Measurements from ENCODE around the gene GRIN1.
"Not testable (repeated sequence)": the region's sequence is repeated elsewhere in the genome, so short reads cannot be mapped to it uniquely, and the experiment has no call there.

GRIN1 gene

DNA sequence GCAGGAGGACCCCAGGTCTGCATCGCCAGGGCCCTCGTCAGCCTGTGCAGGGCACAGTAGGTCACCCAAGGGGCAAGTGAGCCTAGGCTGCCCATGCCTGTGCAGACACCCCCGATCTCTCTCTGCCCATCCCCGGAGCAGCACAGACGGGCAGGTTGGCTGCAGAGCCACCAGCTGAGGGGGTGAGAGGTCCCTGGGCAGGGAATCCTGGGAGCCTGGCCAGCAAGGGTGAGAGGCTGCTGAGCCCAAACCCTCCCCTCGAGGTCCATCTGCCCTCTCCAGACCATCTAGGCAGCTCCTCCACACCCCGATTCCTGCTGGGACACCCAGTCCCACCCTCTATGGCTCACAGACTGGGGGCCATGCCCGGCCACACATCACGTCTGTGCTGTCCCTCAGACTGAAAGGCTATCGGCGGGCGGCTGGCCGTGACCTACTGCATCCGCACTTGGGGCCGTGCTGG, 21.7 kb upstream of the GRIN1 start (continued):
- TF ChIP-seq, protein P1, sequence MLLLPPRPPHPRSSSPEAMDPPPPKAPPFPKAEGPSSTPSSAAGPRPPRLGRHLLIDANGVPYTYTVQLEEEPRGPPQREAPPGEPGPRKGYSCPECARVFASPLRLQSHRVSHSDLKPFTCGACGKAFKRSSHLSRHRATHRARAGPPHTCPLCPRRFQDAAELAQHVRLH (tag by site-specific recombination; IDR thresholded peaks at IDR 0.05), result no peak
- no peak for TF ChIP-seq ZNF610 (tag by site-specific recombination; IDR thresholded peaks at IDR 0.05; ENCODE audit: borderline replicate concordance)
- TF ChIP-seq, protein P2, sequence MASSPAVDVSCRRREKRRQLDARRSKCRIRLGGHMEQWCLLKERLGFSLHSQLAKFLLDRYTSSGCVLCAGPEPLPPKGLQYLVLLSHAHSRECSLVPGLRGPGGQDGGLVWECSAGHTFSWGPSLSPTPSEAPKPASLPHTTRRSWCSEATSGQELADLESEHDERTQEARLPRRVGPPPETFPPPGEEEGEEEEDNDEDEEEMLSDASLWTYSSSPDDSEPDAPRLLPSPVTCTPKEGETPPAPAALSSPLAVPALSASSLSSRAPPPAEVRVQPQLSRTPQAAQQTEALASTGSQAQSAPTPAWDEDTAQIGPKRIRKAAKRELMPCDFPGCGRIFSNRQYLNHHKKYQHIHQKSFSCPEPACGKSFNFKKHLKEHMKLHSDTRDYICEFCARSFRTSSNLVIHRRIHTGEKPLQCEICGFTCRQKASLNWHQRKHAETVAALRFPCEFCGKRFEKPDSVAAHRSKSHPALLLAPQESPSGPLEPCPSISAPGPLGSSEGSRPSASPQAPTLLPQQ (tag by site-specific recombination; IDR thresholded peaks at IDR 0.05), result no peak
- TF ChIP-seq, protein P3, sequence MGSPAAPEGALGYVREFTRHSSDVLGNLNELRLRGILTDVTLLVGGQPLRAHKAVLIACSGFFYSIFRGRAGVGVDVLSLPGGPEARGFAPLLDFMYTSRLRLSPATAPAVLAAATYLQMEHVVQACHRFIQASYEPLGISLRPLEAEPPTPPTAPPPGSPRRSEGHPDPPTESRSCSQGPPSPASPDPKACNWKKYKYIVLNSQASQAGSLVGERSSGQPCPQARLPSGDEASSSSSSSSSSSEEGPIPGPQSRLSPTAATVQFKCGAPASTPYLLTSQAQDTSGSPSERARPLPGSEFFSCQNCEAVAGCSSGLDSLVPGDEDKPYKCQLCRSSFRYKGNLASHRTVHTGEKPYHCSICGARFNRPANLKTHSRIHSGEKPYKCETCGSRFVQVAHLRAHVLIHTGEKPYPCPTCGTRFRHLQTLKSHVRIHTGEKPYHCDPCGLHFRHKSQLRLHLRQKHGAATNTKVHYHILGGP (tag by site-specific recombination; IDR thresholded peaks at IDR 0.05), result no peak

DNA sequence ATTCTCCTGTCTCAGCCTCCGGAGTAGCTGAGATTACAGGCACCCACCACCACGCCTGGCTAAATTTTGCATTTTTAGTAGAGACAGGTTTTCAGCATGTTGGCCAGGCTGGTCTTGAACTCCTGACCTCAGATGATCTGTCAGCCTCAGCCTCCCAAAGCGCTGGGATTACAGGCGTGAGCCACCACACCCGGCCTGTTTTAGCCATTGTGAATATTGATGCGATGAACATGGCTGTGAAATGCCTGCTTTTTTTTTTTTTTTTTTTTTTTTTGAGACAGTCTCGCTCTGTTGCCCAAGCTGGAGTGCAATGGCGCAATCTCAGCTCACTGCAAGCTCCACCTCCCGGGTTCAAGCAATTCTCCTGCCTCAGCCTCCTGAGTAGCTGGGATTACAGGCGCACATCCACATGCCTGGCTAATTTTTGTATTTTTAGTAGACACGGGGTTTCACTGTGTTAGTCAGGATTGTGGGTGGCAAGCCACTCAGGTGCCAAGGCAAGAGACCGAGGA, 20.8 kb upstream of the GRIN1 start:
- H3K27ac ChIP-seq (ENCODE audit: extremely low read depth, low read depth, low read length); H3K4me1 ChIP-seq (ENCODE audit: control insufficient read depth, insufficient read depth, low read length); H3K4me3 ChIP-seq (ENCODE audit: low read depth, low read length); H3K36me3 ChIP-seq (ENCODE audit: control insufficient read depth in 2 of 2, insufficient read depth in 1 of 2, low read length in 2 of 2); H3K9me3 ChIP-seq (ENCODE audit: control insufficient read depth, insufficient read depth, low read depth, low read length): not testable (repeated sequence)
- ChIA-PET POLR2A (interaction anchor here (0.7 to 1.9 kb wide), 6 partner anchors 31 to 283 kb away, joined by 3 to 8 read pairs (median 5); partner anchors contain the start of genes MAN1B1, RNF208 and TPRN), CTCF (interaction anchor here (0.6 to 10.2 kb wide), 15 partner anchors 11 to 156 kb away, joined by 3 to 69 read pairs (median 4); partner anchors contain the start of genes CYSRT1 and RNF224)

DNA sequence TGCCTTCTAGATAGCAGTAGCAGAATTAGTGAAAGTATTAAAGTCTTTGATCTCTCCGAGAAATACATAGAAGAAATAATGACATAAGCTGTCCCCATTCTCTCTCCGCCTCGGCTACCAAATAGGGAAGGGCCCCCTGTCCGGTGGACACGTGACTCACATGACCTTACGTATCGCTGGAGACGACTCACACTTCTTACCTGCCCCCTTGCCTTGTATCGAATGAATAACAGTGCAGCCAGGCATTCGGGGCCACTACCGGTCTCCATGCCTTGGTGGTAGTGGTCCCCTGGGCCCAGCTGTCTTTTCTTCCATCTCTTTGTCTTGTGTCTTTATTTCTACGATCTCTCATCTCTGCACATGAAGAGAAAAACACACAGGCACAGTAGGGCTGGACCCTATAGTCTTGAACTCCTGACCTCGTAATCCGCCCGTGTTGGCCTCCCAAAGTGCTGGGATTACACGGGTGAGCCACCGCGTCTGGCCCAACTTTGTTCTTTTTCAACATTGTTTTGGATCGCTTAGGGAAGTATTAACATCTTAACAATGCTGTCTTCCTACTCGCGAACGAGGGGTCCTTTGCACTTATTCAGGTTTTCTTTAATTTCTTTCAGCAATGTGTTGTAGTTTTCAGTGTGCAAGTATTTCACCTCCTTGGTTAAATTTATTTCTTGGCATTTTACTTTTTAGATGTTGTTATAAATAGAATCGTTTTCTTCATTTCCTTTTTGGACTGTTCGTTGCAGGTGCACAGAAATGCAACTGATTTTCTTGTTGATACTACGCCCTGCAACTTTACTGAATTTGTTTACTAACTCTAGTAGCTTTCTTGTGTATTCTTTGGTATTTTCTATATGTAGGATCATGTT, 16.8 kb upstream of the GRIN1 start:
- CTCF ChIA-PET, result interaction anchor here (0.7 to 10.2 kb wide), 6 partner anchors 12 to 113 kb away, joined by 3 to 69 read pairs (median 5); partner anchors contain the start of genes CYSRT1 and RNF224

More for the DNA sequence above, 16.8 kb upstream of the GRIN1 start:
- not testable (repeated sequence) for H3K9me3 ChIP-seq (ENCODE audit: control insufficient read depth, insufficient read depth, low read depth, low read length); H3K36me3 ChIP-seq (ENCODE audit: control insufficient read depth in 2 of 2, insufficient read depth in 1 of 2, low read length in 2 of 2); H3K4me1 ChIP-seq (ENCODE audit: control insufficient read depth, insufficient read depth, low read length); H3K27ac ChIP-seq (ENCODE audit: extremely low read depth, low read depth, low read length); H3K4me3 ChIP-seq (ENCODE audit: low read depth, low read length)
- TF ChIP-seq PRDM1 (tag by site-specific recombination; IDR thresholded peaks at IDR 0.05) (peak; percentile 50; the same call in 1 of the 2 replicates), ZNF366 (tag by site-specific recombination; conservative IDR thresholded peaks at IDR 0.05) (0 out of 2 replicates have a peak, but pooled peaks have one; percentile 32), WT1 (tag by site-specific recombination; IDR thresholded peaks at IDR 0.05) (peak; percentile 16; the same call in 1 of the 2 replicates)
- TF ChIP-seq, protein P4, sequence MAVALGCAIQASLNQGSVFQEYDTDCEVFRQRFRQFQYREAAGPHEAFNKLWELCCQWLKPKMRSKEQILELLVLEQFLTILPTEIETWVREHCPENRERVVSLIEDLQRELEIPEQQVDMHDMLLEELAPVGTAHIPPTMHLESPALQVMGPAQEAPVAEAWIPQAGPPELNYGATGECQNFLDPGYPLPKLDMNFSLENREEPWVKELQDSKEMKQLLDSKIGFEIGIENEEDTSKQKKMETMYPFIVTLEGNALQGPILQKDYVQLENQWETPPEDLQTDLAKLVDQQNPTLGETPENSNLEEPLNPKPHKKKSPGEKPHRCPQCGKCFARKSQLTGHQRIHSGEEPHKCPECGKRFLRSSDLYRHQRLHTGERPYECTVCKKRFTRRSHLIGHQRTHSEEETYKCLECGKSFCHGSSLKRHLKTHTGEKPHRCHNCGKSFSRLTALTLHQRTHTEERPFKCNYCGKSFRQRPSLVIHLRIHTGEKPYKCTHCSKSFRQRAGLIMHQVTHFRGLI (tag by site-specific recombination; IDR thresholded peaks at IDR 0.05), result 0 out of 2 replicates have a peak, but pooled peaks have one; percentile 32
- TF ChIP-seq, protein P5, sequence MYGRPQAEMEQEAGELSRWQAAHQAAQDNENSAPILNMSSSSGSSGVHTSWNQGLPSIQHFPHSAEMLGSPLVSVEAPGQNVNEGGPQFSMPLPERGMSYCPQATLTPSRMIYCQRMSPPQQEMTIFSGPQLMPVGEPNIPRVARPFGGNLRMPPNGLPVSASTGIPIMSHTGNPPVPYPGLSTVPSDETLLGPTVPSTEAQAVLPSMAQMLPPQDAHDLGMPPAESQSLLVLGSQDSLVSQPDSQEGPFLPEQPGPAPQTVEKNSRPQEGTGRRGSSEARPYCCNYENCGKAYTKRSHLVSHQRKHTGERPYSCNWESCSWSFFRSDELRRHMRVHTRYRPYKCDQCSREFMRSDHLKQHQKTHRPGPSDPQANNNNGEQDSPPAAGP (tag by site-specific recombination; IDR thresholded peaks at IDR 0.05), result 0 out of 2 replicates have a peak, but pooled peaks have one; percentile 35
- POLR2A ChIA-PET, result interaction anchor here (0.7 to 1.3 kb wide), 3 partner anchors 16 to 1044 kb away, joined by 3 to 5 read pairs (median 3); partner anchors contain the start of genes ANAPC2 and SSNA1

All from HEK293 (cell line).